ENCODE results near the gene SIT1. TPM values are rescaled to one million over a fixed set of nuclear protein-coding genes. Genes with fewer than 3 reads are reported as not detected.

Gene SIT1
- polyA plus RNA-seq, 1 experiment = not detected

DNA sequence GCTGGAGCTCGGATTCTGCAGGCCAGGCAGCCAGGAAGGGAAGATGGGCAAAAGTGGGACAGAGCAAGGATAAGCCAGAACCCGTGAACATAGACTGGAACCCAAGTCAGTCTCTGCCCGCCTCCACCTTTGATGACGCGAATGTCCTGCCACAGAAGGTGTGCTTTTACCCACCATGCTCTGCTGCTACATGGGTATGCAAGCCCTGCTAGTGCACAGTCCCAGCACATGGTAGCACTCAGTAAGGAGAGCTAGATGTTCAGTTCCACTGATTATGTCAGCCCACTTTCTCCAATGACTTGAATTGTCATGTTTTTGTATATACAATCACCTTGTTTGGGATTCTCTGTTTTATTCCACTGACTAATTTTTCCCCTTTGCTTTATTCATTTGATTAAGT is 21.1 kb downstream of the SIT1 start:
- no peak for DNase-seq (ENCODE audit: low read depth)
- Histone ChIP-seq H3K4me3 (ENCODE audit: low read depth, low read length) (no peak overlapping the region), H3K27me3 (ENCODE audit: control insufficient read depth, insufficient read depth, low read length) (no peaks in the 10 kb centered on the region; the same call in 1 of the 2 replicates), H3K36me3 (ENCODE audit: control insufficient read depth, insufficient read depth, low read length) (no peaks in the 10 kb centered on the region)
- TF ChIP-seq, protein P1, sequence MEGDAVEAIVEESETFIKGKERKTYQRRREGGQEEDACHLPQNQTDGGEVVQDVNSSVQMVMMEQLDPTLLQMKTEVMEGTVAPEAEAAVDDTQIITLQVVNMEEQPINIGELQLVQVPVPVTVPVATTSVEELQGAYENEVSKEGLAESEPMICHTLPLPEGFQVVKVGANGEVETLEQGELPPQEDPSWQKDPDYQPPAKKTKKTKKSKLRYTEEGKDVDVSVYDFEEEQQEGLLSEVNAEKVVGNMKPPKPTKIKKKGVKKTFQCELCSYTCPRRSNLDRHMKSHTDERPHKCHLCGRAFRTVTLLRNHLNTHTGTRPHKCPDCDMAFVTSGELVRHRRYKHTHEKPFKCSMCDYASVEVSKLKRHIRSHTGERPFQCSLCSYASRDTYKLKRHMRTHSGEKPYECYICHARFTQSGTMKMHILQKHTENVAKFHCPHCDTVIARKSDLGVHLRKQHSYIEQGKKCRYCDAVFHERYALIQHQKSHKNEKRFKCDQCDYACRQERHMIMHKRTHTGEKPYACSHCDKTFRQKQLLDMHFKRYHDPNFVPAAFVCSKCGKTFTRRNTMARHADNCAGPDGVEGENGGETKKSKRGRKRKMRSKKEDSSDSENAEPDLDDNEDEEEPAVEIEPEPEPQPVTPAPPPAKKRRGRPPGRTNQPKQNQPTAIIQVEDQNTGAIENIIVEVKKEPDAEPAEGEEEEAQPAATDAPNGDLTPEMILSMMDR (IDR thresholded peaks at IDR 0.05; ENCODE audit: insufficient read depth, low read depth, low read length) = no peak
- POLR2A ChIA-PET = no interaction called here
- CTCF ChIA-PET = interaction anchor here (1.0 to 1.9 kb wide), 4 partner anchors 10 to 19 kb away, joined by 3 to 7 read pairs (median 6); no protein-coding TSS in a partner anchor

- H3K27me3 ChIP-seq (ENCODE audit: control insufficient read depth, insufficient read depth, low read length) = no peaks in the 10 kb centered on the region; the same call in 1 of the 2 replicates
- H3K4me3 ChIP-seq (ENCODE audit: low read depth, low read length) = no peak overlapping the region
- POLR2A ChIA-PET = no interaction called here
- TF ChIP-seq, protein P1 (IDR thresholded peaks at IDR 0.05; ENCODE audit: insufficient read depth, low read depth, low read length) = no peak
- CTCF ChIA-PET = interaction anchor here (0.8 to 1.9 kb wide), 5 partner anchors 15 to 139 kb away, joined by 3 to 7 read pairs (median 4); partner anchors contain the start of gene RUSC2
- no peaks in the 10 kb centered on the region for H3K36me3 ChIP-seq (ENCODE audit: control insufficient read depth, insufficient read depth, low read length)
- DNase-seq (ENCODE audit: low read depth) = no peak
Measured at GRCh38 chr9:35628389-35628991, 22.2 kb downstream of the SIT1 start.

DNA sequence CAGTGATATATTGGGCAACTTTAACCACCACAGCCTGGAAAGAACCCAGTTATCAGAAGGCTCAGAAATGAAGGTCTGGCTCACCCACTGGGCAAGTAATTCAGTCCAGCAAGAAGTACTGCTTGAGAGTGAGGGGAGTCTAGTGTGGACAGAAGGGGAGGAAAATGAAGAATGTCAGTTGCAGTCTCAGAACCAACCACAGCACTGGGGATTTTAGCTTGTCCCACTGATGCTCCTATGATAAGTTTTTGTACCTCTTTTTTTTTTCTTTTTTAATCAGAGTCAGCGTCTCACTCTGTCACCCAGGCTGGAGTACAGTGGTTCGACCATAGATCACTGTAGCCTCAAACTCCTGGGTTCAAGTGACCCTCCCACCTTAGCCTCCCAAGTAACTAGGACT is 23.2 kb downstream of the SIT1 start:
- CTCF ChIA-PET = interaction anchor here (1.3 kb wide), 2 partner anchors 19 kb away, joined by 3 to 4 read pairs; no protein-coding TSS in a partner anchor
- no peaks in the 10 kb centered on the region for H3K36me3 ChIP-seq (ENCODE audit: control insufficient read depth, insufficient read depth, low read length)
- no peak overlapping the region for H3K4me3 ChIP-seq (ENCODE audit: low read depth, low read length)
- H3K27me3 ChIP-seq (ENCODE audit: control insufficient read depth, insufficient read depth, low read length) = no peaks in the 10 kb centered on the region; the same call in 1 of the 2 replicates
- DNase-seq (ENCODE audit: low read depth) = no peak
- POLR2A ChIA-PET = no interaction called here
- TF ChIP-seq, protein P1 (IDR thresholded peaks at IDR 0.05; ENCODE audit: insufficient read depth, low read depth, low read length) = no peak

- TF ChIP-seq, protein P1 (IDR thresholded peaks at IDR 0.05; ENCODE audit: insufficient read depth, low read depth, low read length) = no peak
- DNase-seq (ENCODE audit: low read depth) = no peak
- Histone ChIP-seq H3K4me3 (ENCODE audit: low read depth, low read length) (no peak overlapping the region), H3K27me3 (ENCODE audit: control insufficient read depth, insufficient read depth, low read length) (peaks cover 10% of the 10 kb centered on the region), H3K36me3 (ENCODE audit: control insufficient read depth, insufficient read depth, low read length) (no peaks in the 10 kb centered on the region)
- POLR2A ChIA-PET = no interaction called here
- CTCF ChIA-PET = interaction anchor here (1.1 to 1.8 kb wide), 5 partner anchors 8 to 29 kb away, joined by 3 to 9 read pairs (median 4); no protein-coding TSS in a partner anchor
Measured at GRCh38 chr9:35619800-35620158, 31.0 kb downstream of the SIT1 start.

DNA sequence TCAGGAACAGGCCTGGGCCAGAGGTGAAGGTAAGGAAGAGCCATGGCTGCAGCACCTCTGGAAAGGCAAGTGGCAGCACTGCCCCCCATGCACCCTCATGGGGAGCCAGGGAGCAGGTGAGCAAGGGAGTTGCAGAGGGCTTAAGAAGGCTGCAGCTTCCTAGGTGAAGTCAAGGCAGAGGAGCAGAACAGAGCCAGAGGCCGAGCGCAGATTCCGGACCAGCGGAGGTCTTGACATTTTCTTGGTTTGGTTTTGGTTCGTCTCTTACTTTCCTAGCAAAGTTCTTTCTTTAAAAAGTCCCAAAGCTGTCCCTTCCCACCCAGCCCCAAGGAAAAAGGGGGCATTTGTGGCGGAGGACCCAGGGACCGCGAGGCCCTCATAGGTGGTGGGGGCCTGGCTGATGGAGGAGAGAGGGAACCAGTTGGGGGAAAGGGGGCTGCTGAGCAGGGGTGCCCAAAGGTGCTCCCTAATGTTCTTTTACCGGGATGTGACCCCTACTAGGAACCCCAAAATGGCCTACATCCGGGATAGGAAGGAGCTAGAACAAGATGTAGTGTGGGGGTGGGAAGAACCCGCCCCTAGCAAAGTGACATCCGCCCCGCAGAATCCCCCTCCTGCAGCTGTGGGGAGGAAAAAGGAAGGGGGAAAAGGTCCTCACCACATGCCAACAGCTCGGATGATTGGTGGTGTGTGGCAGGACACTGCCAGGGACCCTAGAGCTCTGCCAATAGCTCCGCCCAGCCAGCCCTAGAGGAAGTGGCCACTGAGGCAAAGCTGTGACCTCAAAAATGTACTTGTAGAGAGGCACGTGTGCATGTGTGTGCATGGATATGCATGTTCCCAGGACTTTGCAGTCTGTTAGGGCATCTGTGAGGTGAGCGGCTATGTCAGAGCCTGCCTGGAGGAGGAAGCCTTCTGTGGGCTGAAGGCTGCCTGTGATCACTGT is 31.6 kb downstream of the SIT1 start:
- POLR2A ChIA-PET = no interaction called here
- H3K4me3 ChIP-seq (ENCODE audit: low read depth, low read length) = no peak overlapping the region
- no peaks in the 10 kb centered on the region for H3K36me3 ChIP-seq (ENCODE audit: control insufficient read depth, insufficient read depth, low read length)
- CTCF ChIA-PET = interaction anchor here (1.1 to 1.8 kb wide), 5 partner anchors 8 to 29 kb away, joined by 3 to 9 read pairs (median 4); no protein-coding TSS in a partner anchor
- no peak for DNase-seq (ENCODE audit: low read depth)
- TF ChIP-seq, protein P1 (IDR thresholded peaks at IDR 0.05; ENCODE audit: insufficient read depth, low read depth, low read length) = no peak
- peaks cover 12% of the 10 kb centered on the region for H3K27me3 ChIP-seq (ENCODE audit: control insufficient read depth, insufficient read depth, low read length)
